Endothelial cell of umbilical vein (primary cell): Measurements from ENCODE around the gene PIGZ.

Experiments used
- GATA2 ChIP-seq: IDR thresholded peaks from 2 replicates; pipeline ENCODE4 v1.7.0; 2011; ENCODE audit warnings: low read depth, mild to moderate bottlenecking, moderate library complexity, mixed read lengths, low read length; ENCODE audit not compliant: insufficient read length, insufficient read depth
- POLR2AphosphoS5 ChIP-seq: IDR thresholded peaks from 2 replicates; pipeline ENCODE4 v1.6.1; 2012; ENCODE audit warnings: low read depth, mild to moderate bottlenecking, control low read depth, low read length, moderate library complexity; ENCODE audit not compliant: insufficient read depth
- TF ChIP-seq, protein P1 (sequence below), 2 donors: IDR thresholded peaks; 1 replicate in 1 of 2; 2 replicates in 1 of 2; pipeline ENCODE4 v1.5.1; 2011; ENCODE audit warnings: low read length in 2 of 2, mild to moderate bottlenecking in 2 of 2, moderate library complexity in 2 of 2, control low read depth in 1 of 2, inconsistent platforms in 1 of 2, low read depth in 1 of 2; ENCODE audit not compliant: insufficient read depth in 1 of 2; ENCODE audit errors: extremely low read depth in 1 of 2

DNA sequence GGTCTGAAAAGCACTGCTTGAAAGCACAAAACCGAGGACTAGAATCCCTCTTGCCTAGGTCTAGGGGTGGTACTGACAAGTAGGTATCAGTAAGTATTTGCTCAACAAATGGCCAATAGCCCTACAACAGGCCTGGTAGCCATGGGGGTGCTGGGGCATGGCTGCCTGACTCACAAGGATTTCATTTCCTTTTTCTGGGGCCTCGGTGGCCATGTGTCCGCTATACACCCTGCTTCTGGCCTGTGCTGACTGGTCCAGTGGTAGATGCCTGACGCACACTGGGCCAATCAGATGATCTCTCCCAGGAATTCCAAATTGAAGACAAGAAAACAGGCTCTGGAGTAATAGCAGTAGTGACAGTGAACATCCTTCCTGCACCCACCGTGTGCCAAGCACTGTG lies 31.6 kb upstream of the PIGZ start:
- TF ChIP-seq POLR2AphosphoS5 (no peak), GATA2 (no peak)
- TF ChIP-seq, protein P1, sequence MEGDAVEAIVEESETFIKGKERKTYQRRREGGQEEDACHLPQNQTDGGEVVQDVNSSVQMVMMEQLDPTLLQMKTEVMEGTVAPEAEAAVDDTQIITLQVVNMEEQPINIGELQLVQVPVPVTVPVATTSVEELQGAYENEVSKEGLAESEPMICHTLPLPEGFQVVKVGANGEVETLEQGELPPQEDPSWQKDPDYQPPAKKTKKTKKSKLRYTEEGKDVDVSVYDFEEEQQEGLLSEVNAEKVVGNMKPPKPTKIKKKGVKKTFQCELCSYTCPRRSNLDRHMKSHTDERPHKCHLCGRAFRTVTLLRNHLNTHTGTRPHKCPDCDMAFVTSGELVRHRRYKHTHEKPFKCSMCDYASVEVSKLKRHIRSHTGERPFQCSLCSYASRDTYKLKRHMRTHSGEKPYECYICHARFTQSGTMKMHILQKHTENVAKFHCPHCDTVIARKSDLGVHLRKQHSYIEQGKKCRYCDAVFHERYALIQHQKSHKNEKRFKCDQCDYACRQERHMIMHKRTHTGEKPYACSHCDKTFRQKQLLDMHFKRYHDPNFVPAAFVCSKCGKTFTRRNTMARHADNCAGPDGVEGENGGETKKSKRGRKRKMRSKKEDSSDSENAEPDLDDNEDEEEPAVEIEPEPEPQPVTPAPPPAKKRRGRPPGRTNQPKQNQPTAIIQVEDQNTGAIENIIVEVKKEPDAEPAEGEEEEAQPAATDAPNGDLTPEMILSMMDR (IDR thresholded peaks at IDR 0.05; ENCODE audit: extremely low read depth in 1 of 2, insufficient read depth in 1 of 2, low read depth in 1 of 2, low read length in 2 of 2), result no peak
